ENCODE measurements around the gene CYP3A4. TPM values are rescaled to one million over a fixed set of nuclear protein-coding genes. Genes with fewer than 3 reads are reported as not detected.

The CYP3A4 gene
- total RNA-seq, 4 donors from 2014 or later = not detected

DNA sequence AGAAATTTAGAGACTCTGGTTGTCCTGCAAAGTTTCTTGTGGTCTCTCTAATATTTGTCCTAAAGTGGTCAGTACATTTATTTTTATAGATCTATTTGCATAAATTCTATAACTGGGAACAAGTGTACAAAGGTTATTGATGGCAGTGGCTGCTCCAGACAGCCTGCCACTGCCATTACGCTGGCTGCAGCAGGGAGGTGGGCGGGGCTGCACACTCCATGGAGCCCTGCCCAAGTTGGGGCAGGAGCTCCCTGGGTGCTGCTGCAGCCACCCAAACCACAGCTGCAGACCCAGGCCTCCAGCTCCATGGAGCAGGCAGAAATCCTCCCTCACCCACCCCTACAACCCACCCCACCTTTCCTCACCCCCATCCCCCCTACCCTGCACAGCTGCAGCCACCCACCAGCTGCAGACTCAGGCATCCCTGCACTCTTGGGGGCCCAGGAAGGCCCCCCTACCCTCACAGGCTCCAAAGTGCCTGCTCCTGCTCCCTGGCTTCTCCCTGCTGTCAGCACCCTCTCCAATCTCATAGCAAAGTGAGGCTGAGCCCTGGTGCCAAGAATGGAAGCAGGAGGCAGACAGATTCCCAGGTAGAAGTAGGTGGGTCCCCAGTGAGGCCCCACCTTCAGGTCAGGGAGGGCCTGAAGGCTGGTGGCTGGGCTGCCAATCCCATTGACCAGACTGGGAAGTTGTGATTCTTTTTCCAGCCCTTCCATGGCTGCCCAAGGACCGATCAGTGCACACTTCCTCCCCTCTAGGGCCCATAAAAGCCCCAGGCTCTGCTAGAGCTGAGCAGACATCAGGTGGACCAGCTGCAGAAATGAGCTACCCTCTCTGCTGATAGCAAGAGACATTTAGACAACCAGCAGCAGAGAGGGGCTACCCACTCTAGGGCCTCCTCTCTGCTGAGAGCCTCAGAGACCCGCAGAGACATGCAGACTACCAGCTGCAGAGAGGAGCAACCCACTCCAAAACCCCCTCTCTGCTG is 39.0 kb upstream of the CYP3A4 start:
- Histone ChIP-seq H3K27me3 (no peaks in the 10 kb centered on the region), H3K36me3 (no peaks in the 10 kb centered on the region), H3K27ac (no peak overlapping the region), H3K9me3 (no peaks in the 10 kb centered on the region), H3K4me3 (no peak overlapping the region), H3K4me1 (no peaks in the 10 kb centered on the region)
- intact Hi-C loops (cut with DNase I) = no loop called here
- TF ChIP-seq, protein P1, sequence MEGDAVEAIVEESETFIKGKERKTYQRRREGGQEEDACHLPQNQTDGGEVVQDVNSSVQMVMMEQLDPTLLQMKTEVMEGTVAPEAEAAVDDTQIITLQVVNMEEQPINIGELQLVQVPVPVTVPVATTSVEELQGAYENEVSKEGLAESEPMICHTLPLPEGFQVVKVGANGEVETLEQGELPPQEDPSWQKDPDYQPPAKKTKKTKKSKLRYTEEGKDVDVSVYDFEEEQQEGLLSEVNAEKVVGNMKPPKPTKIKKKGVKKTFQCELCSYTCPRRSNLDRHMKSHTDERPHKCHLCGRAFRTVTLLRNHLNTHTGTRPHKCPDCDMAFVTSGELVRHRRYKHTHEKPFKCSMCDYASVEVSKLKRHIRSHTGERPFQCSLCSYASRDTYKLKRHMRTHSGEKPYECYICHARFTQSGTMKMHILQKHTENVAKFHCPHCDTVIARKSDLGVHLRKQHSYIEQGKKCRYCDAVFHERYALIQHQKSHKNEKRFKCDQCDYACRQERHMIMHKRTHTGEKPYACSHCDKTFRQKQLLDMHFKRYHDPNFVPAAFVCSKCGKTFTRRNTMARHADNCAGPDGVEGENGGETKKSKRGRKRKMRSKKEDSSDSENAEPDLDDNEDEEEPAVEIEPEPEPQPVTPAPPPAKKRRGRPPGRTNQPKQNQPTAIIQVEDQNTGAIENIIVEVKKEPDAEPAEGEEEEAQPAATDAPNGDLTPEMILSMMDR (IDR thresholded peaks at IDR 0.05) = no peak
- no peak for TF ChIP-seq POLR2A (IDR thresholded peaks at IDR 0.05)
- 25 to 45% methylated on average over 1 to 2 of the region's 4 CpGs for WGBS, 2 donors
- DNase-seq = no peak

DNA sequence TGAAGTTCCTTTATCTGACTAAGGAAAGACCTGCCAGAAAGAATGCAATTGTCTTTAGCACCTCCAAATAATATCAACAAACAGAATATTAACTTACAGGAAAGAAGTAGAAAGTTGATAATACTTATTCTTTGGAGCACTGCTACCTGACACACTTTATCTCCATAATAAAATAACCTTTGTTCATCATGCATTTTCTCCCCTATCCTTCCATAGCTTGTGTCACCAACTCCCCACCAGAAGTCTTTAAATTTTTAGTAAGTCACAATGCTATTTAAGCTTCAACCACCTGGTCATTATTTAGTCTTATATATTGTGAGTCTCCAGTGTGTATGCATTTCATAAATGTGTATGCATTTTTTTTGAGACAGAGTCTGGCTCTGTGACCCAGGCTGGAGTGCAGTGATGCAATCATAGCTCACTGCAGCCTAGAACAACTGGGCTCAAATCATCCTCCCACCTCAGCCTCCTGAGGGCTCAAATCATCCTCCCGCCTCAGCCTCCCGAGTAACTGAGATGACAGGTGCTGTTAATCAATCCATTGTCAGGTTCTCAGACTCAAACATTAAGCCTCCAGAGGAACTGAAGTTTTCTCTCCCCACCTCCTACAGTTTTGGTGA is 36.5 kb upstream of the CYP3A4 start:
- Histone ChIP-seq H3K36me3 (no peaks in the 10 kb centered on the region), H3K27me3 (no peaks in the 10 kb centered on the region), H3K27ac (no peak overlapping the region), H3K9me3 (no peaks in the 10 kb centered on the region), H3K4me1 (no peaks in the 10 kb centered on the region), H3K4me3 (no peak overlapping the region)
- TF ChIP-seq, protein P1 (IDR thresholded peaks at IDR 0.05) = no peak
- no peak for TF ChIP-seq POLR2A (IDR thresholded peaks at IDR 0.05)
- intact Hi-C loops (cut with DNase I) = no loop called here
- 83 to 95% methylated on average over 2 of the region's 2 CpGs for WGBS, 2 donors
- DNase-seq = no peak

DNA sequence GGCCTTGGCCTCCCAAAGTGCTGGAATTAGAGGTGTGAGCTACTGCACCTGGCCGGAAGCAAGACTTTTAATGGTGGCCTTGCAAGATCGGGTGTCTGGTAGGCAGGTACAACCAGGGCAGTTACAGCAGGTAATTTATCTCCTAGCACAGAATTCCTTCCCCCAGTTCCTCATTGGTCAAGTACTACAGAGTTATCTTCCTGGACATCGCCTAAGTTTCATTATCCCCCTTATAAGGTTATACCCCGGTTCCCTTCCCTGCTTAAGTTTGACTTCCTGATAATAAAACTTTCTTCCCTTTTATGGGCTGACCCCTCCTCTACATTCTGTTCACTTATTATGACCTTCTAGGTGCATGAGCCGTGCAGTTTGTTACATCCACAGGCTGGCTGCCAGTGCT is 24.8 kb upstream of the CYP3A4 start:
- Histone ChIP-seq H3K36me3 (no peaks in the 10 kb centered on the region), H3K9me3 (peaks cover 0 to 10% (median 4%) of the 10 kb centered on the region in 3 donors), H3K4me3 (no peak overlapping the region), H3K4me1 (no peaks in the 10 kb centered on the region), H3K27me3 (no peaks in the 10 kb centered on the region), H3K27ac (no peak overlapping the region)
- DNase-seq = no peak
- TF ChIP-seq, protein P1 (IDR thresholded peaks at IDR 0.05) = no peak
- TF ChIP-seq POLR2A (IDR thresholded peaks at IDR 0.05) = no peak
- intact Hi-C loops (cut with DNase I) = no loop called here
- 83 to 94% methylated on average over 5 of the region's 5 CpGs for WGBS, 2 donors

DNA sequence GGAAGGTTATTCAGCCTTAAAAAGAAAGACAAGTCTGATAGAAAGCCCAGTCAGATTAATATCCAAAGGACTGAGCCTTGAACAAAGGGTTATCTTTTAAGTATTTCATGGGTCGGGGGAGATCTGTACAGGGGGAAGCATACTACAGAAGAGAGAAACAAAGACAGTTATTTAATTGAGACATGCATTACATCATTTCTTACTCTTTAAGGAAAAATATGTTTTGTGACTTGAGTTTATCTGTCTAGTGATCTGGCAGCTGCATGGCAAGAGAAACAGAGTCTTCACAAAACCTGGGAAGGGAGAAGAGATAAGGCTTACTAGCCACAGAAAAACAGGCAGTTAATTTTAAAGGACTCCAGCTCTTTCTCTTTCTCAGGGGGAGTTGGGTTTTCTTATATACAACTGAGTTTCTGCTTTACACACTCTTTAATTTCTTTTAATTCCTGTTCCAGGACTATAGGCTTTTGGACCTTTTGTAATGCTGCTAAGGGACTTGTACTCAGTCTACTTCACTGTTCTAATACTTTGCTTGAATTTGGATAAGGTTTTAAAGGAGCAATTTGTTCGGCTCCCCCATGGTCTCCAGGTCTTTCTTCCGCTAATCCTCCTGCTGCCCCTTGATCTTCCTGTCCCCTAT is 23.0 kb upstream of the CYP3A4 start:
- intact Hi-C loops (cut with DNase I) = no loop called here
- DNase-seq = no peak
- no peak overlapping the region for H3K27ac ChIP-seq
- 68 to 80% methylated on average over 3 of the region's 3 CpGs for WGBS, 2 donors
- H3K4me1 ChIP-seq = no peaks in the 10 kb centered on the region
- H3K9me3 ChIP-seq = peaks cover 0 to 11% (median 10%) of the 10 kb centered on the region in 3 donors
- peaks cover 0 to 8% (median 0%) of the 10 kb centered on the region in 4 donors for H3K27me3 ChIP-seq
- H3K4me3 ChIP-seq = no peak overlapping the region
- H3K36me3 ChIP-seq = no peaks in the 10 kb centered on the region
- TF ChIP-seq, protein P1 (IDR thresholded peaks at IDR 0.05) = no peak
- no peak for TF ChIP-seq POLR2A (IDR thresholded peaks at IDR 0.05)

All from esophagus squamous epithelium (tissue), 5 donors.